Naive B cell (primary cell): ENCODE data around the gene CEBPZOS. TPM values are rescaled to one million over a fixed set of nuclear protein-coding genes. Genes with fewer than 3 reads are reported as not detected.
A peak's percentile ranks its signal among the peaks of the same experiment; 100 is the strongest.
"Not testable (repeated sequence)": the region's sequence is repeated elsewhere in the genome, so short reads cannot be mapped to it uniquely, and the experiment has no call there.

ENCODE experiments used
- ATAC-seq, 2 donors: fragments of 150-1000 bp; cut with Tn5 transposase; 2 replicates each; pipeline ENCODE4 v1.10.0; 2021; ENCODE audit warnings: low read depth in 2 of 2, mild to moderate bottlenecking in 2 of 2, moderate library complexity in 2 of 2
- DNase-seq: peaks from one replicate; pipeline ENCODE4 v3.0.0; 2022
- H3K27ac Mint-ChIP-seq, 6 donors: one replicate each; pipeline ENCODE4 v1.8.0; 2020 to 2022; ENCODE audit warnings: mild to moderate bottlenecking in 6 of 6, mixed read lengths in 6 of 6, moderate library complexity in 5 of 6, inconsistent platforms in 2 of 6
- H3K27me3 Mint-ChIP-seq, 3 donors: one replicate each; pipeline ENCODE4 v1.8.0; 2021 to 2022; ENCODE audit warnings: mixed read lengths in 3 of 3, mild to moderate bottlenecking in 1 of 3
- H3K36me3 Mint-ChIP-seq, 2 donors: one replicate each; pipeline ENCODE4 v1.8.0; 2020 to 2022; ENCODE audit warnings: mixed read lengths in 2 of 2, inconsistent platforms in 1 of 2, mild to moderate bottlenecking in 1 of 2
- H3K4me1 Mint-ChIP-seq, 3 donors: one replicate each; pipeline ENCODE4 v1.8.0; 2020 to 2022; ENCODE audit warnings: mixed read lengths in 3 of 3, inconsistent platforms in 1 of 3, mild to moderate bottlenecking in 1 of 3, moderate library complexity in 1 of 3
- H3K4me3 Mint-ChIP-seq, 8 donors: one replicate each; pipeline ENCODE4 v1.8.0; 2020 to 2022; ENCODE audit warnings: mild to moderate bottlenecking in 8 of 8, mixed read lengths in 8 of 8, moderate library complexity in 8 of 8, inconsistent platforms in 2 of 8
- H3K9me3 Mint-ChIP-seq, 7 donors: one replicate each; pipeline ENCODE4 v1.8.0; 2020 to 2022; ENCODE audit warnings: mixed read lengths in 7 of 7, mild to moderate bottlenecking in 5 of 7, inconsistent platforms in 2 of 7, moderate library complexity in 1 of 7
- polyA plus RNA-seq, 6 donors: library from polyadenylated mRNA; unstranded; fragments of 300-500 nt; fragmentation: Illumina TruSeq; gene quantifications; one replicate each; pipeline ENCODE4 v1.2.3, GENCODE V29; 2021; ENCODE audit warnings: low read depth in 6 of 6

The CEBPZOS gene
- polyA plus RNA-seq, 6 donors from 2014 or later, result 26.6 to 40.8 (median 34.2) TPM

DNA sequence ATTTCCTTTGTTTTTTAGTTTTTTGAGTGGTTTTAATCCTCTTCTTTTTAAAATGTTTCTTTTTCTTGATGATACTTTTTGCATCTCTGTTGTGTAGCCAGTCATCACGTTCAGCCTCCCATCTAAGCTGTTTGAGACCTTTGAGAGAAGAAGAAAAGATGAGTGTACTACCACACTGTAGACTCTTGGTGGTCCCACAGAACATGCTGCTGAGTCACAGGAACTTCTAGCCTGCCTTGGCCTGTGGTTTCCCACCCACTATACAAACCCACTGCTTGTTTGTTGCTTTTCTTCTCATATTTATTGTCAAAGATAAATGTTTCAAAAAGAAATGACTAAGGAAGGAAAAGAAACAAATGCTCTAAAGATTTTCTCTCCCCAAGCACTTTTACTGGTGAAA lies 5.5 kb downstream of the CEBPZOS start:
- H3K4me1 Mint-ChIP-seq, result peaks cover 7 to 34% (median 22%) of the 10 kb centered on the region in 3 donors
- no peaks in the 10 kb centered on the region for H3K27me3 Mint-ChIP-seq
- H3K36me3 Mint-ChIP-seq, result peaks cover 28 to 35% of the 10 kb centered on the region in 2 donors
- H3K4me3 Mint-ChIP-seq, result no peak overlapping the region
- peaks cover 0 to 6% (median 4%) of the 10 kb centered on the region in 7 donors for H3K9me3 Mint-ChIP-seq
- peak overlapping the region in 3 of 6 donors; percentile 9 to 57 (median 36) for H3K27ac Mint-ChIP-seq
- DNase-seq (no peak), ATAC-seq (no peak)

DNA sequence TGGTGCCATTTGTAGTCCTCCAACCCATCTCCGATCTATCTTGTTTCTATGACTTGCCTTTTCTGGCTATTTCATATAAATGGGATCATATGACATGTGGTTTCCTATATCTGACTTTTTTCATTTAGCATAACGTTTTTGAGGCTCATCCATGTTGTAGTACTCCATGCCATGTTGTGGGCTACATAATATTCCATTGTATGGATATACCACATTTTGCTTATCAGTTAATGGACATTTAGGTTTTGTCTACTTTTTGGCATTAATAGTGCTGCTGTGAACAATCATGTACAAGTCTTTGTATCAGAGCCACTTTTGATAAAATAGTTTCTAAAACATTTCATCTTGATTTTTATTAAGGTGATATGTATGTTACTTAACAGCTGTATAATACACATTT lies 7.4 kb downstream of the CEBPZOS start:
- no peaks in the 10 kb centered on the region for H3K27me3 Mint-ChIP-seq
- DNase-seq (no peak), ATAC-seq (no peak)
- peaks cover 0 to 19% (median 14%) of the 10 kb centered on the region in 7 donors for H3K9me3 Mint-ChIP-seq
- peaks cover 45 to 47% of the 10 kb centered on the region in 2 donors for H3K36me3 Mint-ChIP-seq
- peaks cover 12 to 28% (median 22%) of the 10 kb centered on the region in 3 donors for H3K4me1 Mint-ChIP-seq
- no peak overlapping the region for H3K27ac Mint-ChIP-seq
- no peak overlapping the region for H3K4me3 Mint-ChIP-seq

GRCh38 chr2:37205071-37205661 lies 8.9 kb downstream of the CEBPZOS start:
- peaks cover 0 to 24% (median 14%) of the 10 kb centered on the region in 7 donors for H3K9me3 Mint-ChIP-seq

DNA sequence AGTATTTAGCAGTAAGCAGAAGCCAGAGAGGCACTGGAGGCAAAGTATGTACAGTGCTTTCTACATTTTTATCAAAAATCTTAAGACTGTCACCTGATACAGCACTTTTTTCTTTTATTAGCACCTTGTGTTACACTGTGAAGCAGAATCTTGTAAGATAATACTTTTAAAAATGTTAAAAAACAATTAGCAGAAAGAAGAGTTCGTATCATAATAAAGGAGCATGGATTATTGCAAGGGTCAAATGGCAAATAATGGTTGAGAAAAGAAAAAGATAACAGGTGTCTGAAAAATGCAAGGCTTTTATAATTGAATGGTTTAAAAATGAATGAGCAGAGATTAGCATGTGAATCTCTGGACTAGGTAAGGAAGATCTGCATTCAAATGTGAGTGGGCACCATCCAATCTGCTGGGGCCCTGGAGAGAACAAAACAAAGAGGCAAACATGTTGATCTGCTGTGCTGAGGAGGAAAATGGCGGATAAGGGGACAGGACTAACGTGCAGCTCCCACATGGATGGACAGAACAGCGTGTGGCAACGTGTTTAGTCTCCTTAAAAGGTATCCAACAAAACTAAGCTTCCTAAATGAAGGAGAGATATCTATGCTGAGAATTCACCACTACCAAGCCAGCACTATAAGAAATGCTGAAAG lies 9.5 kb downstream of the CEBPZOS start:
- peaks cover 9 to 18% (median 11%) of the 10 kb centered on the region in 3 donors for H3K4me1 Mint-ChIP-seq
- peaks cover 0 to 24% (median 14%) of the 10 kb centered on the region in 7 donors for H3K9me3 Mint-ChIP-seq
- ATAC-seq (no peak), DNase-seq (no peak)
- H3K4me3 Mint-ChIP-seq, result no peak overlapping the region
- peaks cover 52 to 68% of the 10 kb centered on the region in 2 donors for H3K36me3 Mint-ChIP-seq
- no peak overlapping the region for H3K27ac Mint-ChIP-seq
- H3K27me3 Mint-ChIP-seq, result no peaks in the 10 kb centered on the region

More at GRCh38 chr2:37205071-37205661, 8.9 kb downstream of the CEBPZOS start:
- H3K36me3 Mint-ChIP-seq, result peaks cover 46 to 62% of the 10 kb centered on the region in 2 donors
- DNase-seq, H3K27ac Mint-ChIP-seq, H3K27me3 Mint-ChIP-seq, ATAC-seq, H3K4me3 Mint-ChIP-seq: not testable (repeated sequence)
- peaks cover 9 to 18% (median 16%) of the 10 kb centered on the region in 3 donors for H3K4me1 Mint-ChIP-seq

- H3K27ac Mint-ChIP-seq, result peak overlapping the region in 1 of 6 donors; percentile 53
- H3K9me3 Mint-ChIP-seq, result peaks cover 0 to 24% (median 14%) of the 10 kb centered on the region in 7 donors
- peaks cover 9 to 18% (median 10%) of the 10 kb centered on the region in 3 donors for H3K4me1 Mint-ChIP-seq
- peak overlapping the region in 1 of 8 donors; percentile 1 for H3K4me3 Mint-ChIP-seq
- not testable (repeated sequence) for H3K27me3 Mint-ChIP-seq, ATAC-seq, DNase-seq
- peaks cover 57 to 71% of the 10 kb centered on the region in 2 donors for H3K36me3 Mint-ChIP-seq
Measured at GRCh38 chr2:37206760-37207159, 10.5 kb downstream of the CEBPZOS start.

GRCh38 chr2:37211212-37211611 lies 14.9 kb downstream of the CEBPZOS start:
- no peak for ATAC-seq
- Mint-ChIP-seq H3K9me3 (peaks cover 0 to 18% (median 10%) of the 10 kb centered on the region in 7 donors), H3K27me3 (no peaks in the 10 kb centered on the region), H3K4me3 (no peak overlapping the region), H3K36me3 (peaks cover 39 to 47% of the 10 kb centered on the region in 2 donors), H3K27ac (no peak overlapping the region), H3K4me1 (peaks cover 6 to 18% (median 9%) of the 10 kb centered on the region in 3 donors)
- DNase-seq, result no peak

GRCh38 chr2:37211939-37212338 lies 15.6 kb downstream of the CEBPZOS start:
- H3K4me1 Mint-ChIP-seq, result peaks cover 6 to 14% (median 9%) of the 10 kb centered on the region in 3 donors
- no peak for DNase-seq
- no peak overlapping the region for H3K27ac Mint-ChIP-seq
- peaks cover 0 to 18% (median 9%) of the 10 kb centered on the region in 7 donors for H3K9me3 Mint-ChIP-seq
- no peaks in the 10 kb centered on the region for H3K27me3 Mint-ChIP-seq
- no peak overlapping the region for H3K4me3 Mint-ChIP-seq
- peaks cover 39 to 41% of the 10 kb centered on the region in 2 donors for H3K36me3 Mint-ChIP-seq
- no peak for ATAC-seq

GRCh38 chr2:37215250-37215649 lies 19.0 kb downstream of the CEBPZOS start:
- Mint-ChIP-seq H3K9me3 (no peaks in the 10 kb centered on the region), H3K36me3 (peaks cover 8 to 29% of the 10 kb centered on the region in 2 donors), H3K4me3 (no peak overlapping the region), H3K27me3 (no peaks in the 10 kb centered on the region), H3K27ac (no peak overlapping the region), H3K4me1 (no peaks in the 10 kb centered on the region)
- ATAC-seq (no peak), DNase-seq (no peak)

DNA sequence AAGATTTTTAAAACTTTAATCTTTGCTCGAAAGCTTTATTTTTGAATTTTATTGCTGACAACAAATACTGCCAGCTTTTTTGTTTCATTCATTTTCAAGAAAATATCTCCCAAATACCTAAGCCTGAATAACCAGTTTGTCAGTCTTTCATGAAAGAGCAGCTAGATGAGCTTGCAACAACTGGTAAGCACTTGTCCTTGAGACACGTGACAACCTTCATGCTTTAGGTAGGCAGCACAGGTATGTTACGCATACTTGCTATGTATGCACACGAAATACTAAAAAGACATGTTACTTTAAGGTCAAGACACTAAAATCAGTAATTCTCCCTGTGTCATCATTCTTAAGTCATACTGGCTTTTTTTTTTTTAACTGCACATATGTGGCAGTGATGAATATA lies 22.8 kb downstream of the CEBPZOS start:
- Mint-ChIP-seq H3K4me1 (peaks cover 3 to 6% (median 4%) of the 10 kb centered on the region in 3 donors), H3K9me3 (no peaks in the 10 kb centered on the region), H3K4me3 (no peak overlapping the region), H3K27ac (no peak overlapping the region), H3K27me3 (no peaks in the 10 kb centered on the region), H3K36me3 (peaks cover 0 to 18% of the 10 kb centered on the region in 2 donors)
- ATAC-seq (no peak), DNase-seq (no peak)

- Mint-ChIP-seq H3K4me3 (no peak overlapping the region), H3K4me1 (peaks cover 19 to 26% (median 20%) of the 10 kb centered on the region in 3 donors), H3K27ac (peak overlapping the region in 3 of 6 donors; percentile 8 to 62 (median 36)), H3K27me3 (no peaks in the 10 kb centered on the region), H3K36me3 (peaks cover 6 to 8% of the 10 kb centered on the region in 2 donors), H3K9me3 (no peaks in the 10 kb centered on the region)
- ATAC-seq (no peak), DNase-seq (no peak)
Measured at GRCh38 chr2:37223131-37223530, 26.8 kb downstream of the CEBPZOS start.

- DNase-seq, result no peak
- no peak for ATAC-seq
- Mint-ChIP-seq H3K4me1 (peaks cover 20 to 31% (median 23%) of the 10 kb centered on the region in 3 donors), H3K36me3 (peaks cover 6 to 8% of the 10 kb centered on the region in 2 donors), H3K9me3 (no peaks in the 10 kb centered on the region), H3K27me3 (no peaks in the 10 kb centered on the region), H3K4me3 (no peak overlapping the region), H3K27ac (peak overlapping the region in 1 of 6 donors; percentile 14)
Measured at GRCh38 chr2:37224063-37224462, 27.8 kb downstream of the CEBPZOS start.

DNA sequence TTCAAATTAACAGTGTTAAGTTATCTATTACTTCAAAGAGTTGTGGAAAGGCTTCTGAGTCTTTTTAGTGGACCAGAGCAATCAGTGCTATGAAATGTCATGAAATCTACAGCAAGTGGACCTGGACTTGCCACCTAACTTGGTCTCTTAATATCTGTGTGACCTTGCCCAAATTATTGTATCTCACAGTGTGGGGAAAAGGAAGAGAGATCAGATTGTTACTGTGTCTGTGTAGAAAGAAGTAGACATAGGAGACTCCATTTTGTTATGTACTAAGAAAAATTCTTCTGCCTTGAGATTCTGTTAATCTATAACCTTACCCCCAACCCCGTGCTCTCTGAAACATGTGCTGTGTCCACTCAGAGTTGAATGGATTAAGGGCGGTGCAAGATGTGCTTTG lies 28.8 kb downstream of the CEBPZOS start:
- ATAC-seq, H3K4me3 Mint-ChIP-seq, H3K36me3 Mint-ChIP-seq, H3K27me3 Mint-ChIP-seq, DNase-seq, H3K9me3 Mint-ChIP-seq: not testable (repeated sequence)
- Mint-ChIP-seq H3K4me1 (peaks cover 20 to 36% (median 27%) of the 10 kb centered on the region in 3 donors), H3K27ac (peak overlapping the region in 1 of 6 donors; percentile 44)

DNA sequence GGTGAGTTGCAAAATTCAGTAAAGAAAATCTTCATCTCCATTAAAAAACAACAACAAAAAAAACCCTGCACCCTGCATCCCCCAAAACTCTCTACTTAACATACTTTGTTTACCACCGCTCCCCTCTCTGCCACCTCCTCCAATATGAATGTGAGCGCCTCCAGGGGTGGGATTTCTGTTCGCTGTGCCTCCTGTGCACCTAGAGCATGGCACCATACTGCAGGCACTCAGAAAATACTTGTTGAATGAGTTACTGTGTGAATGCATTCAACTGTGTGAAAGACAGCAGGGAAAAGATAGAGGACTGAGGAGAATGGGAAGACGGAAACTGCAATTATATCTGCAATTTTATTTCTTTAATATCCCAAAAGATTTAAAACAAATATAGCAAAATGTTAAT lies 30.6 kb downstream of the CEBPZOS start:
- Mint-ChIP-seq H3K27ac (peak overlapping the region in 1 of 6 donors; percentile 67), H3K36me3 (peaks cover 0 to 8% of the 10 kb centered on the region in 2 donors), H3K4me1 (peaks cover 20 to 36% (median 27%) of the 10 kb centered on the region in 3 donors), H3K4me3 (peak overlapping the region in 1 of 8 donors; percentile 5), H3K27me3 (no peaks in the 10 kb centered on the region), H3K9me3 (no peaks in the 10 kb centered on the region)
- DNase-seq (no peak), ATAC-seq (no peak)

- Mint-ChIP-seq H3K4me1 (peaks cover 16 to 35% (median 24%) of the 10 kb centered on the region in 3 donors), H3K4me3 (no peak overlapping the region), H3K27ac (peak overlapping the region in 1 of 6 donors; percentile 36), H3K9me3 (no peaks in the 10 kb centered on the region), H3K36me3 (peaks cover 0 to 8% of the 10 kb centered on the region in 2 donors), H3K27me3 (no peaks in the 10 kb centered on the region)
- DNase-seq (no peak), ATAC-seq (no peak)
Measured at GRCh38 chr2:37228788-37229187, 32.5 kb downstream of the CEBPZOS start.
